ENCODE data around the gene SYTL3. TPM values are rescaled to one million over a fixed set of nuclear protein-coding genes. Genes with fewer than 3 reads are reported as not detected.

Gene SYTL3
- total RNA-seq, 1 experiment from 2014 or later: 14.2 TPM

DNA sequence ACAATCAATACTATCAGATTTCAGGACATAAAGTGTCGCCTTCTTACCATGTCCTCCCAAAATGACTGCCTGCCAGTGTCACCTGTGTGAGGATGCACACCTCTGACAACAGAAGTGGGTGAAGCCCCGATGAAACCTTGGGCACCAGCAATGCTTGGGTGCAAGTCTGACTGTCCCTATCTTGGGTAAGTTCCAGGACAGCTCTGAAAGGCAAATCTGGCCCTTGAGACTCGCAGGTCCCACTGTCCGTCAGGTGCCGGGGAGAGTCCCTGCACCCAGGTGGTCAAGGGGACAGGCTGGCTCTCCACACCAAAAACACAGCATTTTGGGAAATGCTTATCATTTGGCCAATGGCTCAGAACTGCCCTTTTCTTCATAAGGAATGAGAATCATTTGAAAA is 126.0 kb downstream of the SYTL3 start:
- H3K4me1 Mint-ChIP-seq (ENCODE audit: low read depth, unreplicated experiment): peaks cover 89% of the 10 kb centered on the region
- no peak for DNase-seq
- no TSS peak for BruUV-seq (replicated peaks)
- no peaks in the 10 kb centered on the region for H3K27me3 Mint-ChIP-seq (ENCODE audit: unreplicated experiment)
- H3K9me3 Mint-ChIP-seq (ENCODE audit: low read depth, unreplicated experiment): no peaks in the 10 kb centered on the region
- CTCF ChIA-PET: no interaction called here
- H3K4me3 Mint-ChIP-seq (ENCODE audit: low read depth, unreplicated experiment): no peak overlapping the region
- intact Hi-C loops (cut with micrococcal nuclease; ENCODE audit: unreplicated experiment): no loop called here
- TF ChIP-seq, protein P1, sequence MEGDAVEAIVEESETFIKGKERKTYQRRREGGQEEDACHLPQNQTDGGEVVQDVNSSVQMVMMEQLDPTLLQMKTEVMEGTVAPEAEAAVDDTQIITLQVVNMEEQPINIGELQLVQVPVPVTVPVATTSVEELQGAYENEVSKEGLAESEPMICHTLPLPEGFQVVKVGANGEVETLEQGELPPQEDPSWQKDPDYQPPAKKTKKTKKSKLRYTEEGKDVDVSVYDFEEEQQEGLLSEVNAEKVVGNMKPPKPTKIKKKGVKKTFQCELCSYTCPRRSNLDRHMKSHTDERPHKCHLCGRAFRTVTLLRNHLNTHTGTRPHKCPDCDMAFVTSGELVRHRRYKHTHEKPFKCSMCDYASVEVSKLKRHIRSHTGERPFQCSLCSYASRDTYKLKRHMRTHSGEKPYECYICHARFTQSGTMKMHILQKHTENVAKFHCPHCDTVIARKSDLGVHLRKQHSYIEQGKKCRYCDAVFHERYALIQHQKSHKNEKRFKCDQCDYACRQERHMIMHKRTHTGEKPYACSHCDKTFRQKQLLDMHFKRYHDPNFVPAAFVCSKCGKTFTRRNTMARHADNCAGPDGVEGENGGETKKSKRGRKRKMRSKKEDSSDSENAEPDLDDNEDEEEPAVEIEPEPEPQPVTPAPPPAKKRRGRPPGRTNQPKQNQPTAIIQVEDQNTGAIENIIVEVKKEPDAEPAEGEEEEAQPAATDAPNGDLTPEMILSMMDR (IDR thresholded peaks at IDR 0.05; ENCODE audit: unreplicated experiment): no peak
- H3K27ac Mint-ChIP-seq (ENCODE audit: unreplicated experiment): peak overlapping the region; percentile 57
- H3K36me3 Mint-ChIP-seq (ENCODE audit: insufficient read depth, unreplicated experiment): peaks cover 100% of the 10 kb centered on the region

DNA sequence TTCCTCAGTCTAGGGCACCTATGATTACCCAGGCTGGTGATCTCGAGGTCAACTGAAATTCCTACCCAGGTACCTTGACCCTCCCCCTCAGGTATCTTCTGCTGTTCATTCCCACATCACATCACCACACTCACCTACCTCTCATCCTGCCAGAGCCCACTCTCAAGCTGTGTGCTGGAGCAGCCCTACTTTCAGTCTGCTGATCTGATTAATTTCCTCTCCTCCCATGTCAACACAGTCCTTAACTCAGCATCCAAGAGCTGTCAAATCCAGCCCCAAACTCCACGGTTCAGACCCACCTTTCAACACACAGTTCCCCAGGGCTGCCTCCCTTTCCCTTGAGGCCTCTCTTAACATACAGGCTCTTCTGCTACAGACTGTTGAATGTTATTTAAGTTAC is 126.9 kb downstream of the SYTL3 start:
- Mint-ChIP-seq H3K27ac (ENCODE audit: unreplicated experiment) (peak overlapping the region; percentile 57), H3K4me1 (ENCODE audit: low read depth, unreplicated experiment) (peaks cover 89% of the 10 kb centered on the region), H3K36me3 (ENCODE audit: insufficient read depth, unreplicated experiment) (peaks cover 100% of the 10 kb centered on the region), H3K27me3 (ENCODE audit: unreplicated experiment) (no peaks in the 10 kb centered on the region), H3K4me3 (ENCODE audit: low read depth, unreplicated experiment) (peak overlapping the region; percentile 51), H3K9me3 (ENCODE audit: low read depth, unreplicated experiment) (no peaks in the 10 kb centered on the region)
- TF ChIP-seq, protein P1 (IDR thresholded peaks at IDR 0.05; ENCODE audit: unreplicated experiment): no peak
- intact Hi-C loops (cut with micrococcal nuclease; ENCODE audit: unreplicated experiment): no loop called here
- no peak for DNase-seq
- no TSS peak for BruUV-seq (replicated peaks)
- CTCF ChIA-PET: no interaction called here

GRCh38 chr6:158777510-158777909 is 127.7 kb downstream of the SYTL3 start:
- Mint-ChIP-seq H3K4me1 (ENCODE audit: low read depth, unreplicated experiment) (peaks cover 89% of the 10 kb centered on the region), H3K27me3 (ENCODE audit: unreplicated experiment) (no peaks in the 10 kb centered on the region), H3K4me3 (ENCODE audit: low read depth, unreplicated experiment) (peak overlapping the region; percentile 51), H3K36me3 (ENCODE audit: insufficient read depth, unreplicated experiment) (peaks cover 100% of the 10 kb centered on the region), H3K9me3 (ENCODE audit: low read depth, unreplicated experiment) (no peaks in the 10 kb centered on the region), H3K27ac (ENCODE audit: unreplicated experiment) (peak overlapping the region; percentile 57)
- no peak for DNase-seq
- CTCF ChIA-PET: no interaction called here
- intact Hi-C loops (cut with micrococcal nuclease; ENCODE audit: unreplicated experiment): no loop called here
- no TSS peak for BruUV-seq (replicated peaks)
- TF ChIP-seq, protein P1 (IDR thresholded peaks at IDR 0.05; ENCODE audit: unreplicated experiment): no peak

DNA sequence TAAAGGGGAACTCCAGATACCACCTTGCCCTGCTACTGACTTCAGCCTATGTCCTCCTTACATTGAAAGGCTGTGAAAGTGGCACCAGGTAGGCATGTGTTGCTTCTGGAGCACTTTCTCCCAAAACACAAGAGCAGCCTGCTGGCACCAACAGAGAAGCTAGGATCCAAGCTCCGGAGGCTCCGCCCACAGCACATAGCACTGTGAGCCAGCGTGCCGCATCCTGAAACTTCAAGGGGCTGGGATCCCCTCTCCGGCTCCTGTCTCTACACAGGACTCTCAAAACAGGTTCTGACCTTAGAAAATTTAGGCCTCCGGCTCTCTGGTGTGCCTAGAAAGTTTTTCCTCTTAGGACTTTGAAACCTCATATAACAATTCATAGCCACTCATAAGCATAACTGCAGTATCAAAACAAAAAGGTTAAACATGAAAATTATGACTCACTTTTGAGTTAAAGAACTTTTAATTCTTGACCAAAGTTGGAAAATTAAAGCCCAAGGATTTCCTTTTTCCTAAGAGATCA is 128.2 kb downstream of the SYTL3 start:
- H3K36me3 Mint-ChIP-seq (ENCODE audit: insufficient read depth, unreplicated experiment): peaks cover 100% of the 10 kb centered on the region

More for the DNA sequence above, 128.2 kb downstream of the SYTL3 start:
- no TSS peak for BruUV-seq (replicated peaks)
- no peak for DNase-seq
- TF ChIP-seq, protein P1 (IDR thresholded peaks at IDR 0.05; ENCODE audit: unreplicated experiment): no peak
- Mint-ChIP-seq H3K27me3 (ENCODE audit: unreplicated experiment) (no peaks in the 10 kb centered on the region), H3K4me3 (ENCODE audit: low read depth, unreplicated experiment) (peak overlapping the region; percentile 51), H3K4me1 (ENCODE audit: low read depth, unreplicated experiment) (peaks cover 88% of the 10 kb centered on the region), H3K27ac (ENCODE audit: unreplicated experiment) (peak overlapping the region; percentile 57), H3K9me3 (ENCODE audit: low read depth, unreplicated experiment) (no peaks in the 10 kb centered on the region)
- intact Hi-C loops (cut with micrococcal nuclease; ENCODE audit: unreplicated experiment): no loop called here
- CTCF ChIA-PET: no interaction called here

All from Calu3 (cell line).